G401.6 (cell line): ENCODE results near the gene MARS1.
A peak's percentile ranks its signal among the peaks of the same experiment; 100 is the strongest.

ENCODE experiments used
- FAIRE-seq: peaks from 2 replicates; lab custom pipeline; 2012; peaks lifted over from hg19 to GRCh38; lab: Jason Lieb, UNC

The MARS1 gene

GRCh38 chr12:57473392-57473791 lies 14.5 kb upstream of the MARS1 start:
- no peak for FAIRE-seq

GRCh38 chr12:57473886-57474285 lies 14.0 kb upstream of the MARS1 start:
- FAIRE-seq: no peak

- no peak for FAIRE-seq
Observed at GRCh38 chr12:57474430-57474829, 13.4 kb upstream of the MARS1 start.

GRCh38 chr12:57474862-57475261 lies 13.0 kb upstream of the MARS1 start:
- no peak for FAIRE-seq

- no peak for FAIRE-seq
Observed at GRCh38 chr12:57475271-57476161, 12.4 kb upstream of the MARS1 start.

GRCh38 chr12:57476162-57476992 lies 11.5 kb upstream of the MARS1 start:
- no peak for FAIRE-seq

- FAIRE-seq: no peak
Observed at GRCh38 chr12:57476993-57477709, 10.7 kb upstream of the MARS1 start.

GRCh38 chr12:57477710-57478681 lies 9.9 kb upstream of the MARS1 start:
- FAIRE-seq: no peak

- FAIRE-seq: no peak
Observed at GRCh38 chr12:57479043-57479375, 8.9 kb upstream of the MARS1 start.

GRCh38 chr12:57479376-57480115 lies 8.3 kb upstream of the MARS1 start, which contains the start of gene ARHGAP9:
ARHGAP9 (minus strand) TSS chr12:57479866; CDS start chr12:57479406, 460 bp downstream.
- no peak for FAIRE-seq

- no peak for FAIRE-seq
Observed at GRCh38 chr12:57481671-57482070, 6.2 kb upstream of the MARS1 start.

- no peak for FAIRE-seq
Observed at GRCh38 chr12:57483466-57483865, 4.4 kb upstream of the MARS1 start.

GRCh38 chr12:57485695-57486094 lies 2.2 kb upstream of the MARS1 start:
- no peak for FAIRE-seq

- FAIRE-seq: no peak
Observed at GRCh38 chr12:57487055-57487596, 742 bp upstream of the MARS1 start.

- FAIRE-seq: no peak
Observed at GRCh38 chr12:57488402-57489156, 711 bp downstream of the MARS1 start.

- no peak for FAIRE-seq
Observed at GRCh38 chr12:57489157-57489641, 1.3 kb downstream of the MARS1 start.

GRCh38 chr12:57490126-57490525 lies 2.3 kb downstream of the MARS1 start:
- FAIRE-seq: no peak

- FAIRE-seq: peak; percentile 41
Observed at GRCh38 chr12:57491393-57492280, 3.8 kb downstream of the MARS1 start.
